Central memory CD8-positive, alpha-beta T cell (primary cell): Measurements from ENCODE around the gene RMC1.

Experiments
- ATAC-seq: fragments of 150-1000 bp; cut with Tn5 transposase; replicated peaks from 2 replicates; pipeline ENCODE4 v1.10.0; 2022; ENCODE audit warnings: mild to moderate bottlenecking, moderate FRiP score, moderate number of reproducible peaks; ENCODE audit not compliant: poor library complexity, severe bottlenecking; ENCODE audit errors: extremely low read depth
- DNase-seq, 2 donors: peaks; one replicate each; pipeline ENCODE4 v3.0.0; 2021; ENCODE audit warnings: low spot score in 2 of 2
- H3K27ac Mint-ChIP-seq: one replicate; pipeline ENCODE4 v1.8.0; 2022; ENCODE audit warnings: low read depth, mild to moderate bottlenecking, moderate library complexity, mixed read lengths
- H3K27me3 Mint-ChIP-seq: one replicate; pipeline ENCODE4 v1.8.0; 2022; ENCODE audit warnings: mixed read lengths
- H3K36me3 Mint-ChIP-seq: one replicate; pipeline ENCODE4 v1.8.0; 2022; ENCODE audit warnings: mild to moderate bottlenecking, moderate library complexity, mixed read lengths; ENCODE audit not compliant: insufficient read depth
- H3K4me1 Mint-ChIP-seq: one replicate; pipeline ENCODE4 v1.8.0; 2022; ENCODE audit warnings: mixed read lengths
- H3K4me3 Mint-ChIP-seq: one replicate; pipeline ENCODE4 v1.8.0; 2022; ENCODE audit warnings: mild to moderate bottlenecking, moderate library complexity, mixed read lengths
- H3K9me3 Mint-ChIP-seq: one replicate; pipeline ENCODE4 v1.8.0; 2022; ENCODE audit warnings: mixed read lengths

RMC1 gene

GRCh38 chr18:23503038-23503962 is at the start of gene RMC1:
RMC1 (plus strand) TSS chr18:23503511; CDS start chr18:23503619, 108 bp downstream.
- DNase-seq, result peak; percentile 94 to 98
- H3K4me3 Mint-ChIP-seq, result peak within 1 kb of the TSS; percentile 95
- peak within 1 kb of the TSS; percentile 95 for H3K27ac Mint-ChIP-seq
- no peaks in the 10 kb centered on the region for H3K27me3 Mint-ChIP-seq
- H3K4me1 Mint-ChIP-seq, result peaks cover 57% of the 10 kb centered on the region
- H3K9me3 Mint-ChIP-seq, result no peaks in the 10 kb centered on the region
- ATAC-seq, result peak; percentile 83
- peaks cover 41% of the 10 kb centered on the region for H3K36me3 Mint-ChIP-seq

- Mint-ChIP-seq H3K27me3 (no peaks in the 10 kb centered on the region), H3K27ac (peak overlapping the region; percentile 98), H3K36me3 (peaks cover 24% of the 10 kb centered on the region), H3K4me3 (peak overlapping the region; percentile 99), H3K9me3 (no peaks in the 10 kb centered on the region), H3K4me1 (peaks cover 56% of the 10 kb centered on the region)
- DNase-seq, result peak in 1 of 2 donors; percentile 17
- peak; percentile 60 for ATAC-seq
These were observed 49.6 kb upstream of the RMC1 start for GRCh38 chr18:23453680-23454058.

GRCh38 chr18:23456835-23457234 is 46.5 kb upstream of the RMC1 start:
- DNase-seq (no peak), ATAC-seq (no peak)
- Mint-ChIP-seq H3K9me3 (no peaks in the 10 kb centered on the region), H3K27ac (no peak overlapping the region), H3K4me3 (peak overlapping the region; percentile 2), H3K4me1 (peaks cover 83% of the 10 kb centered on the region), H3K36me3 (peaks cover 37% of the 10 kb centered on the region), H3K27me3 (no peaks in the 10 kb centered on the region)

GRCh38 chr18:23458830-23459529 is 44.3 kb upstream of the RMC1 start:
- peaks cover 40% of the 10 kb centered on the region for H3K36me3 Mint-ChIP-seq
- H3K9me3 Mint-ChIP-seq, result no peaks in the 10 kb centered on the region
- DNase-seq (no peak), ATAC-seq (no peak)
- peaks cover 76% of the 10 kb centered on the region for H3K4me1 Mint-ChIP-seq
- H3K4me3 Mint-ChIP-seq, result peak overlapping the region; percentile 26
- no peaks in the 10 kb centered on the region for H3K27me3 Mint-ChIP-seq
- H3K27ac Mint-ChIP-seq, result no peak overlapping the region

- no peak for DNase-seq
- no peak overlapping the region for H3K27ac Mint-ChIP-seq
- H3K4me3 Mint-ChIP-seq, result peak overlapping the region; percentile 6
- no peaks in the 10 kb centered on the region for H3K9me3 Mint-ChIP-seq
- H3K4me1 Mint-ChIP-seq, result peaks cover 71% of the 10 kb centered on the region
- no peaks in the 10 kb centered on the region for H3K27me3 Mint-ChIP-seq
- ATAC-seq, result no peak
- peaks cover 44% of the 10 kb centered on the region for H3K36me3 Mint-ChIP-seq
These were observed 43.8 kb upstream of the RMC1 start for GRCh38 chr18:23459530-23459921.

- Mint-ChIP-seq H3K27me3 (no peaks in the 10 kb centered on the region), H3K4me3 (peak overlapping the region; percentile 7), H3K27ac (peak overlapping the region; percentile 36), H3K4me1 (peaks cover 60% of the 10 kb centered on the region), H3K36me3 (peaks cover 45% of the 10 kb centered on the region), H3K9me3 (no peaks in the 10 kb centered on the region)
- DNase-seq (no peak), ATAC-seq (no peak)
These were observed 42.7 kb upstream of the RMC1 start for GRCh38 chr18:23460285-23461273.

GRCh38 chr18:23462876-23463275 is 40.4 kb upstream of the RMC1 start:
- H3K27ac Mint-ChIP-seq, result no peak overlapping the region

GRCh38 chr18:23468753-23469459 is 34.4 kb upstream of the RMC1 start:
- no peaks in the 10 kb centered on the region for H3K9me3 Mint-ChIP-seq
- DNase-seq, result no peak
- H3K4me1 Mint-ChIP-seq, result no peaks in the 10 kb centered on the region
- no peaks in the 10 kb centered on the region for H3K27me3 Mint-ChIP-seq
- H3K36me3 Mint-ChIP-seq, result peaks cover 53% of the 10 kb centered on the region
- H3K27ac Mint-ChIP-seq, result no peak overlapping the region
- H3K4me3 Mint-ChIP-seq, result no peak overlapping the region
- no peak for ATAC-seq

More at GRCh38 chr18:23462876-23463275, 40.4 kb upstream of the RMC1 start:
- Mint-ChIP-seq H3K27me3 (no peaks in the 10 kb centered on the region), H3K4me3 (no peak overlapping the region), H3K4me1 (peaks cover 42% of the 10 kb centered on the region), H3K36me3 (peaks cover 62% of the 10 kb centered on the region), H3K9me3 (no peaks in the 10 kb centered on the region)
- no peak for DNase-seq
- ATAC-seq, result no peak

- Mint-ChIP-seq H3K36me3 (peaks cover 56% of the 10 kb centered on the region), H3K27ac (no peak overlapping the region), H3K4me1 (no peaks in the 10 kb centered on the region), H3K27me3 (no peaks in the 10 kb centered on the region), H3K9me3 (no peaks in the 10 kb centered on the region), H3K4me3 (no peak overlapping the region)
- ATAC-seq (no peak), DNase-seq (no peak)
These were observed 32.5 kb upstream of the RMC1 start for GRCh38 chr18:23470620-23471387.

- ATAC-seq, result no peak
- DNase-seq, result no peak
- Mint-ChIP-seq H3K27me3 (no peaks in the 10 kb centered on the region), H3K9me3 (no peaks in the 10 kb centered on the region), H3K27ac (no peak overlapping the region), H3K4me3 (no peak overlapping the region), H3K4me1 (no peaks in the 10 kb centered on the region), H3K36me3 (peaks cover 56% of the 10 kb centered on the region)
These were observed 31.8 kb upstream of the RMC1 start for GRCh38 chr18:23471486-23471885.

GRCh38 chr18:23479829-23480505 is 23.3 kb upstream of the RMC1 start:
- DNase-seq (no peak), ATAC-seq (no peak)
- Mint-ChIP-seq H3K27me3 (no peaks in the 10 kb centered on the region), H3K4me3 (no peak overlapping the region), H3K9me3 (no peaks in the 10 kb centered on the region), H3K36me3 (peaks cover 68% of the 10 kb centered on the region), H3K4me1 (no peaks in the 10 kb centered on the region), H3K27ac (no peak overlapping the region)
